Left cardiac atrium (tissue), 2 donors: Measurements from ENCODE around the gene PRAMEF12. TPM values are rescaled to one million over a fixed set of nuclear protein-coding genes. Genes with fewer than 3 reads are reported as not detected.

Source experiments
- total RNA-seq, 2 donors: library from RNA; stranded (reverse); fragmentation: NEBNext Ultra II Directional; extraction: Animal tissue kit (Norgen Biotek cat#: 25700); gene quantifications; one replicate each; pipeline ENCODE4 v1.2.1, GENCODE V29; 2021
- donor health status: DM: no; HTN: yes; CAD: no; lungs with severe emphysema.
- donor health status: DM: yes; HTN: yes; CAD: no.

The PRAMEF12 gene
- total RNA-seq, 2 donors from 2014 or later: not detected

Other genes starting within 250 kb of the PRAMEF12 start
- gene DHRS3, start 155.5 kb upstream of the PRAMEF12 start, total RNA-seq: 100 to 1,000 TPM in 1 of 2 donors, 10 to 100 TPM in 1; 74.3 to 106 TPM
- not detected for gene AADACL4, start 129.7 kb upstream of the PRAMEF12 start, total RNA-seq
- gene AADACL3, start 57.6 kb upstream of the PRAMEF12 start, total RNA-seq: under 1 TPM; 0.09 to 0.18 TPM
- not detected for gene CFAP107, start 27.5 kb upstream of the PRAMEF12 start, total RNA-seq
- not detected for gene PRAMEF1, start 17.7 kb downstream of the PRAMEF12 start, total RNA-seq
- gene PRAMEF11, start 57.7 kb downstream of the PRAMEF12 start, total RNA-seq: not detected
- gene HNRNPCL1, start 75.0 kb downstream of the PRAMEF12 start, total RNA-seq: not detected
- gene PRAMEF2, start 83.3 kb downstream of the PRAMEF12 start, total RNA-seq: not detected
- not detected for gene PRAMEF4, start 112.5 kb downstream of the PRAMEF12 start, total RNA-seq
- not detected for gene PRAMEF10, start 124.5 kb downstream of the PRAMEF12 start, total RNA-seq
- not detected for gene PRAMEF7, start 142.9 kb downstream of the PRAMEF12 start, total RNA-seq
- not detected for gene PRAMEF6, start 173.8 kb downstream of the PRAMEF12 start, total RNA-seq